HEK293 (cell line): ENCODE measurements around the gene LARGE1.

ENCODE experiments used
- YY2 ChIP-seq: fragments of 450-650 bp; formaldehyde crosslinking; IDR thresholded peaks from 2 replicates; pipeline ENCODE4 v1.5.1; 2016; ENCODE audit warnings: missing biosample characterization, missing genetic modification characterization
- ZBTB11 ChIP-seq: fragments of 450-650 bp; formaldehyde crosslinking; conservative IDR thresholded peaks from 2 replicates; pipeline ENCODE4 v1.5.1; 2016; ENCODE audit warnings: low read depth, missing biosample characterization, missing genetic modification characterization
- ZNF510 ChIP-seq: fragments of 450-650 bp; formaldehyde crosslinking; IDR thresholded peaks from 2 replicates; pipeline ENCODE4 v1.5.1; 2018; ENCODE audit warnings: mild to moderate bottlenecking, missing genetic modification characterization, missing biosample characterization; ENCODE audit not compliant: insufficient replicate concordance
- ZNF544 ChIP-seq: fragments of 450-650 bp; formaldehyde crosslinking; IDR thresholded peaks from 2 replicates; pipeline ENCODE4 v1.5.0; 2017; ENCODE audit warnings: missing biosample characterization, missing genetic modification characterization
- TF ChIP-seq, protein P1 (sequence below): fragments of 450-650 bp; formaldehyde crosslinking; IDR thresholded peaks from 2 replicates; pipeline ENCODE4 v1.5.0; 2017; ENCODE audit warnings: missing biosample characterization, missing genetic modification characterization, borderline replicate concordance
- TF ChIP-seq, protein P2 (sequence below): fragments of 450-650 bp; formaldehyde crosslinking; IDR thresholded peaks from 2 replicates; pipeline ENCODE4 v1.5.1; 2016; ENCODE audit warnings: missing biosample characterization, missing genetic modification characterization

GRCh38 chr22:33687464-33687863 lies 232.8 kb downstream of the LARGE1 start:
- TF ChIP-seq ZBTB11 (tag by site-specific recombination) (no peak), YY2 (tag by site-specific recombination) (no peak), ZNF510 (tag by site-specific recombination) (no peak), ZNF544 (tag by site-specific recombination) (no peak)
- TF ChIP-seq, protein P1, sequence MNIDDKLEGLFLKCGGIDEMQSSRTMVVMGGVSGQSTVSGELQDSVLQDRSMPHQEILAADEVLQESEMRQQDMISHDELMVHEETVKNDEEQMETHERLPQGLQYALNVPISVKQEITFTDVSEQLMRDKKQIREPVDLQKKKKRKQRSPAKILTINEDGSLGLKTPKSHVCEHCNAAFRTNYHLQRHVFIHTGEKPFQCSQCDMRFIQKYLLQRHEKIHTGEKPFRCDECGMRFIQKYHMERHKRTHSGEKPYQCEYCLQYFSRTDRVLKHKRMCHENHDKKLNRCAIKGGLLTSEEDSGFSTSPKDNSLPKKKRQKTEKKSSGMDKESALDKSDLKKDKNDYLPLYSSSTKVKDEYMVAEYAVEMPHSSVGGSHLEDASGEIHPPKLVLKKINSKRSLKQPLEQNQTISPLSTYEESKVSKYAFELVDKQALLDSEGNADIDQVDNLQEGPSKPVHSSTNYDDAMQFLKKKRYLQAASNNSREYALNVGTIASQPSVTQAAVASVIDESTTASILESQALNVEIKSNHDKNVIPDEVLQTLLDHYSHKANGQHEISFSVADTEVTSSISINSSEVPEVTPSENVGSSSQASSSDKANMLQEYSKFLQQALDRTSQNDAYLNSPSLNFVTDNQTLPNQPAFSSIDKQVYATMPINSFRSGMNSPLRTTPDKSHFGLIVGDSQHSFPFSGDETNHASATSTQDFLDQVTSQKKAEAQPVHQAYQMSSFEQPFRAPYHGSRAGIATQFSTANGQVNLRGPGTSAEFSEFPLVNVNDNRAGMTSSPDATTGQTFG (tag by site-specific recombination): no peak
- TF ChIP-seq, protein P2, sequence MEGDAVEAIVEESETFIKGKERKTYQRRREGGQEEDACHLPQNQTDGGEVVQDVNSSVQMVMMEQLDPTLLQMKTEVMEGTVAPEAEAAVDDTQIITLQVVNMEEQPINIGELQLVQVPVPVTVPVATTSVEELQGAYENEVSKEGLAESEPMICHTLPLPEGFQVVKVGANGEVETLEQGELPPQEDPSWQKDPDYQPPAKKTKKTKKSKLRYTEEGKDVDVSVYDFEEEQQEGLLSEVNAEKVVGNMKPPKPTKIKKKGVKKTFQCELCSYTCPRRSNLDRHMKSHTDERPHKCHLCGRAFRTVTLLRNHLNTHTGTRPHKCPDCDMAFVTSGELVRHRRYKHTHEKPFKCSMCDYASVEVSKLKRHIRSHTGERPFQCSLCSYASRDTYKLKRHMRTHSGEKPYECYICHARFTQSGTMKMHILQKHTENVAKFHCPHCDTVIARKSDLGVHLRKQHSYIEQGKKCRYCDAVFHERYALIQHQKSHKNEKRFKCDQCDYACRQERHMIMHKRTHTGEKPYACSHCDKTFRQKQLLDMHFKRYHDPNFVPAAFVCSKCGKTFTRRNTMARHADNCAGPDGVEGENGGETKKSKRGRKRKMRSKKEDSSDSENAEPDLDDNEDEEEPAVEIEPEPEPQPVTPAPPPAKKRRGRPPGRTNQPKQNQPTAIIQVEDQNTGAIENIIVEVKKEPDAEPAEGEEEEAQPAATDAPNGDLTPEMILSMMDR: no peak
